22Rv1 (cell line): ENCODE data around the gene TBC1D5.

Experiments
- CTCF ChIP-seq: fragments of 450-650 bp; IDR thresholded peaks from 2 replicates; pipeline ENCODE4 v1.5.1; 2017; ENCODE audit warnings: mild to moderate bottlenecking
- ZFX ChIP-seq: fragments of 450-650 bp; IDR thresholded peaks from 2 replicates; pipeline ENCODE4 v1.6.1; 2017; ENCODE audit warnings: antibody characterized with exemption, borderline replicate concordance

- TF ChIP-seq CTCF (no peak), ZFX (no peak)
Observed at GRCh38 chr3:17340261-17340660, 402.2 kb downstream of the TBC1D5 start.
